H9 (cell line): ENCODE results near the gene SLC35G1. TPM values are rescaled to one million over a fixed set of nuclear protein-coding genes. Genes with fewer than 3 reads are reported as not detected.

ENCODE experiments used
- DNase-seq: peaks from one replicate; pipeline ENCODE4 v3.0.0-alpha.2; 2017
- H2AFZ ChIP-seq: one replicate; pipeline ENCODE4 v1.6.1; 2013; ENCODE audit warnings: mild to moderate bottlenecking, low read length, control low read depth, moderate library complexity
- H2AK5ac ChIP-seq: 2 replicates; pipeline ENCODE4 v1.6.1; 2013; ENCODE audit warnings: low read length, control low read depth, mixed read lengths; ENCODE audit not compliant: insufficient read length
- H2BK120ac ChIP-seq: one replicate; pipeline ENCODE4 v1.6.1; 2013; ENCODE audit warnings: low read depth, mild to moderate bottlenecking, low read length, control low read depth, inconsistent platforms; ENCODE audit not compliant: poor library complexity, severe bottlenecking
- H2BK12ac ChIP-seq: 2 replicates; pipeline ENCODE4 v1.6.1; 2013; ENCODE audit warnings: low read length, control low read depth, mixed read lengths, low read depth; ENCODE audit not compliant: insufficient read length
- H2BK15ac ChIP-seq: 2 replicates; pipeline ENCODE4 v1.6.1; 2013; ENCODE audit warnings: low read depth, low read length, control low read depth
- H2BK20ac ChIP-seq: one replicate; pipeline ENCODE4 v1.6.1; 2013; ENCODE audit warnings: low read depth, mild to moderate bottlenecking, low read length, control low read depth, inconsistent platforms; ENCODE audit not compliant: poor library complexity, severe bottlenecking
- H2BK5ac ChIP-seq: 2 replicates; pipeline ENCODE4 v1.6.1; 2013; ENCODE audit warnings: low read length, control low read depth, mixed read lengths; ENCODE audit not compliant: insufficient read length
- H3K14ac ChIP-seq: 2 replicates; pipeline ENCODE4 v1.6.1; 2013; ENCODE audit warnings: low read length, control low read depth; ENCODE audit not compliant: insufficient read depth
- H3K18ac ChIP-seq: 2 replicates; pipeline ENCODE4 v1.6.1; 2013; ENCODE audit warnings: low read depth, mild to moderate bottlenecking, mixed read lengths, low read length, control low read depth; ENCODE audit not compliant: insufficient read length
- H3K23ac ChIP-seq: 2 replicates; pipeline ENCODE4 v1.6.1; 2013; ENCODE audit warnings: low read length, control low read depth, mixed read lengths, low read depth; ENCODE audit not compliant: insufficient read length
- H3K23me2 ChIP-seq: 2 replicates; pipeline ENCODE4 v1.6.1; 2013; ENCODE audit warnings: low read depth, mild to moderate bottlenecking, mixed read lengths, low read length, control low read depth; ENCODE audit not compliant: insufficient read length, poor library complexity, severe bottlenecking
- H3K27ac ChIP-seq: 2 replicates; pipeline ENCODE4 v1.5.1; 2013; ENCODE audit warnings: low read length, control low read depth, mixed read lengths, low read depth; ENCODE audit not compliant: insufficient read length
- H3K27me3 ChIP-seq: 2 replicates; pipeline ENCODE4 v1.6.1; 2013; ENCODE audit warnings: low read length, control low read depth, inconsistent platforms; ENCODE audit not compliant: insufficient read depth
- H3K4ac ChIP-seq: 2 replicates; pipeline ENCODE4 v1.6.1; 2013; ENCODE audit warnings: low read depth, mild to moderate bottlenecking, control low read depth, inconsistent platforms, low read length, moderate library complexity
- H3K4me1 ChIP-seq: 2 replicates; pipeline ENCODE4 v1.6.1; 2013; ENCODE audit warnings: low read length, control low read depth, inconsistent platforms; ENCODE audit not compliant: insufficient read depth
- H3K4me2 ChIP-seq: 2 replicates; pipeline ENCODE4 v1.6.1; 2013; ENCODE audit warnings: low read length, control low read depth, mixed read lengths; ENCODE audit not compliant: insufficient read length, insufficient read depth
- H3K56ac ChIP-seq: 2 replicates; pipeline ENCODE4 v1.6.1; 2013; ENCODE audit warnings: low read depth, mild to moderate bottlenecking, mixed read lengths, low read length, control low read depth; ENCODE audit not compliant: insufficient read length
- H3K79me1 ChIP-seq: 2 replicates; pipeline ENCODE4 v1.6.1; 2013; ENCODE audit warnings: low read depth, mild to moderate bottlenecking, moderate library complexity, low read length, control low read depth, inconsistent platforms; ENCODE audit not compliant: insufficient read depth, poor library complexity, severe bottlenecking
- H3K79me2 ChIP-seq: 2 replicates; pipeline ENCODE4 v1.6.1; 2013; ENCODE audit warnings: low read length, control low read depth, inconsistent platforms; ENCODE audit not compliant: insufficient read depth
- H3K9ac ChIP-seq: 2 replicates; pipeline ENCODE4 v1.6.1; 2013; ENCODE audit warnings: low read length, control low read depth, mixed read lengths; ENCODE audit not compliant: insufficient read length; ENCODE audit errors: extremely low read depth
- H3K9me3 ChIP-seq: one replicate; pipeline ENCODE4 v1.6.1; 2013; ENCODE audit warnings: low read depth, low read length, inconsistent platforms; ENCODE audit not compliant: control insufficient read depth
- H3T11ph ChIP-seq: one replicate; pipeline ENCODE4 v1.6.1; 2013; ENCODE audit warnings: mild to moderate bottlenecking, low read length, control low read depth, inconsistent platforms
- H4K20me1 ChIP-seq: one replicate; pipeline ENCODE4 v1.6.1; 2013; ENCODE audit not compliant: control insufficient read depth, insufficient read length, insufficient read depth
- H4K5ac ChIP-seq: 2 replicates; pipeline ENCODE4 v1.6.1; 2013; ENCODE audit warnings: low read depth, mild to moderate bottlenecking, mixed read lengths, low read length, control low read depth; ENCODE audit not compliant: insufficient read length
- H4K8ac ChIP-seq: replicated peaks from 2 replicates; pipeline ENCODE4 v1.6.1; 2013; ENCODE audit warnings: low read length, control low read depth, mixed read lengths, low read depth; ENCODE audit not compliant: insufficient read length
- H4K91ac ChIP-seq: 2 replicates; pipeline ENCODE4 v1.6.1; 2013; ENCODE audit warnings: low read depth, mild to moderate bottlenecking, moderate library complexity, mixed read lengths, low read length, control low read depth; ENCODE audit not compliant: insufficient read length
- H3K27ac Mint-ChIP-seq, 3 experiments: 2 replicates in 2 of 3; 3 replicates in 1 of 3; pipeline ENCODE4 v1.8.0; 2020 to 2021; ENCODE audit warnings: mixed read lengths in 3 of 3, mild to moderate bottlenecking in 1 of 3, moderate library complexity in 1 of 3
- H3K27me3 Mint-ChIP-seq: 2 replicates; pipeline ENCODE4 v1.8.0; 2021; ENCODE audit warnings: low read depth, mild to moderate bottlenecking, moderate library complexity, mixed read lengths
- H3K36me3 Mint-ChIP-seq, 3 experiments: 2 replicates in 2 of 3; 3 replicates in 1 of 3; pipeline ENCODE4 v1.8.0; 2020 to 2021; ENCODE audit warnings: low read depth in 3 of 3, mixed read lengths in 3 of 3; ENCODE audit not compliant: insufficient read depth in 1 of 3
- H3K4me1 Mint-ChIP-seq, 2 experiments: 2 replicates each; pipeline ENCODE4 v1.8.0; 2020; ENCODE audit warnings: mixed read lengths in 2 of 2
- H3K4me3 Mint-ChIP-seq, 2 experiments: 2 replicates in 1 of 2; 3 replicates in 1 of 2; pipeline ENCODE4 v1.8.0; 2020 to 2021; ENCODE audit warnings: mild to moderate bottlenecking in 2 of 2, mixed read lengths in 2 of 2, moderate library complexity in 1 of 2
- H3K9me3 Mint-ChIP-seq, 2 experiments: 2 replicates in 1 of 2; 3 replicates in 1 of 2; pipeline ENCODE4 v1.8.0; 2020; ENCODE audit warnings: mild to moderate bottlenecking in 2 of 2, mixed read lengths in 2 of 2, moderate library complexity in 1 of 2
- CTCF ChIP-seq: fragments of 200-600 bp; sonication (generic); conservative IDR thresholded peaks from 3 replicates; pipeline ENCODE4 v1.8.0; 2021; ENCODE audit warnings: antibody characterized with exemption, mild to moderate bottlenecking
- WGBS: extraction: QIAGEN DNeasy Blood & Tissue Kit; methylation state at CpG from one replicate; pipeline ENCODE4 v1.1.7; 2013; ENCODE audit warnings: missing lambda C conversion rate, low lambda C conversion rate, mixed read lengths; ENCODE audit not compliant: insufficient read length; ENCODE audit errors: extremely low coverage; 5-methylcytosine and 5-hydroxymethylcytosine counted together
- total RNA-seq: library from RNA; stranded (reverse); gene quantifications from 2 replicates; pipeline ENCODE4 v1.2.1, GENCODE V29; 2021

Gene SLC35G1
- total RNA-seq, 1 experiment from 2014 or later: 6.3 TPM

DNA sequence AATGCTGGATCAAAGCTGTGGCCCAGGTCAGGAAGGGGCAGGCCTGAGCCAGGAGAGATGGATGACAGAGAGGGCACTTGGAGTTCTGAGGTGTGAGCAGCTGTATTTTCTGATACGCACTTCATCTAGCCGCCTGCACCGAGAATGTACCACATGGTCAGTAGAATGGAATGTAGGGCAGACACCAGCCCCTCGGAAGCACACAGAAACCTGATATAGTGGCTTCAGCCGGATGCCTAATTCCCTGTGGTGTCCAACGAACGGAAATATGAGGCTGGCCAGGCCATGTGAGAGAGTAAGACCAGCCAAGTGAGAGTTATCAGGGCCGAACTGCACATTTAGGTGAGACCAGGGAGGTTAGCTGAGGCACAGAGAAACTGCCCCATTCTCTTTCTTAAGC is 53.3 kb downstream of the SLC35G1 start:
- Histone ChIP-seq H2BK20ac (no peak overlapping the region), H3K4ac (no peak overlapping the region), H3K56ac (no peak overlapping the region), H3K27me3 (no peaks in the 10 kb centered on the region), H3K79me2 (no peaks in the 10 kb centered on the region), H2BK5ac (no peak overlapping the region), H2BK12ac (no peak overlapping the region), H2AFZ (no peak overlapping the region), H3K14ac (no peak overlapping the region; the same call in 1 of the 2 replicates), H3K9ac (no peak overlapping the region), H3T11ph (no peak overlapping the region), H3K4me2 (no peak overlapping the region), H3K27ac (no peak overlapping the region), H2AK5ac (no peak overlapping the region), H3K9me3 (no peaks in the 10 kb centered on the region), H2BK120ac (no peak overlapping the region), H4K91ac (no peak overlapping the region), H2BK15ac (no peak overlapping the region), H3K18ac (no peak overlapping the region), H3K4me1 (no peaks in the 10 kb centered on the region), H3K79me1 (no peaks in the 10 kb centered on the region), H4K20me1 (no peaks in the 10 kb centered on the region), H4K8ac (no peak overlapping the region), H4K5ac (no peak overlapping the region), H3K23ac (no peak overlapping the region), H3K23me2 (no peaks in the 10 kb centered on the region)
- no CpG with 5 or more reads among the region's 8 CpGs for WGBS
- no peak for TF ChIP-seq CTCF
- no peaks in the 10 kb centered on the region for H3K36me3 Mint-ChIP-seq
- DNase-seq: no peak
- H3K9me3 Mint-ChIP-seq: no peaks in the 10 kb centered on the region
- H3K4me1 Mint-ChIP-seq: no peaks in the 10 kb centered on the region
- H3K27ac Mint-ChIP-seq: no peak overlapping the region
- H3K27me3 Mint-ChIP-seq: peaks cover 14% of the 10 kb centered on the region
- no peak overlapping the region for H3K4me3 Mint-ChIP-seq
